Stimulated activated CD4-positive, alpha-beta T cell treated with anti-CD3 and anti-CD28 coated beads, Interleukin-12 subunit alpha, Interleukin-12 subunit beta, amount 100 ng/mL, for 48 hours (primary cell): ENCODE results near the gene SLCO3A1.

Source experiments
- DNase-seq, 3 donors: peaks; one replicate each; pipeline ENCODE4 v3.0.0-alpha.2; 2020; ENCODE audit warnings: low read depth in 2 of 3, low spot score in 1 of 3

The SLCO3A1 gene

DNA sequence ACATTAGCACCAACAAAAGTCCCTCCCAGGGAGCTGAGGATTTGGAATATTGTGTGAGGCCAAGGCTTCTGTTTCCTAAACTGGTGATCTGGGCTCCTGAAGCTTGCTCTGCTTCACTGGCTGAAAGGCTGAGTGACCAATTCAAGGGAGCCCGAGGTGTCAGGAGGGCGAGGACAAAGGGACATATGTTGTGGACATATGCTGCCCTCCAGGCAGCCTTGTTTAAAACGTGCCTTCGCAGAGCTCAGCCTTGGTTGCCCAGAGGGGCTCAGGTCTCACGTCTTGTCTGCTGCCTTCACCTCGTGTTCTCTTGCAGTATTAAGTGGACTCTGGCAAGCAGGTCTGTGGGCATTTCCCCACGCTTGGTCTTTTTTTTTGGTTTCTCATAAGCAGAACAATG is 7.0 kb downstream of the SLCO3A1 start:
- DNase-seq, result no peak

DNA sequence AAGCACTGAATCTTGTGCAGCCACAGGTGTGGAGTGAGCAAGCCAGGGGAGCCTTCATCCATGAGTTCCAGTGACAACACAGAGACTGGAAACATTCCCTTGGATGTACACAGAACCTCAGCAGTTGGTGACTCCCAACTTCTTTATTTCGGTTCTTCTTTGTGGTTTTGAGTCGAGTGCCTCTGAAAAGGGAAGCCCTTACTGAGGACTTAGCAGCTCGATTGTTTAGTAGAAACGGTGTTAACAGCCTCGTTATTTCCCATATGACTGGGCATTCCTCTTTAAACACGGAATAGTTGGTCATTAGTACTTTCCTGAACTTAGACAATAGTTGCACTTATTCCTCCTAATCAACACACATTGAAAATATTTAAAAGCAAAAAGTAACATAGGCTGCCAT is 7.7 kb downstream of the SLCO3A1 start:
- DNase-seq, result no peak

DNA sequence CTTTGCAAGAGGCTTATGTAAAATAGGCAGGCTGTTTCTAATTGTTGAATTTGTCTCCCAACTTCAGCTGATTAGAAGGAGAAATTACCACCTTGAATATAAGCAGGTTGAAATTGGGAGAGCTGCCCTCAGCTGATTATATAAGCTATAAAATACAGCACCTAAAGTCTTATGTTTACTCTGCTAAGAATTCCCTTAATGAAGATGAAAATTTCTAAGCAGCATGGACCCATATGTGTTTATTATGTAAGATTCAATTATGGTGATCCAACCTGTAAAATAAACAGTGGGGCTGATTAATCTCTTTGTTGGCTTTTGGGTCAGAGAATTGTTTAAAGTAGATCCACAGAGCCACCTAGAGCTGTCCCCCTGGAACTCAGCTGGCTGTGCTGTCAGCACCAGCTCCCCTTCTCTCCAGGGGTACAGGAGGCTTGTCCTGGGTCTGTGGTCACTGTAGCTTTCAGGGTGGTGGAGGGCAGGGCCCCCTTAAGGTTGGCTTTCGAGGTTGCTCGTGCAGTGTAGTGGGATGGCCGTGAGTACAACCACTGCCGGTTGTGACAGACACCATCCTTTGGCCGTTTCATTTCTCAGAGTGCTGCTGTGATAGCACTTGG is 9.5 kb downstream of the SLCO3A1 start:
- no peak for DNase-seq

DNA sequence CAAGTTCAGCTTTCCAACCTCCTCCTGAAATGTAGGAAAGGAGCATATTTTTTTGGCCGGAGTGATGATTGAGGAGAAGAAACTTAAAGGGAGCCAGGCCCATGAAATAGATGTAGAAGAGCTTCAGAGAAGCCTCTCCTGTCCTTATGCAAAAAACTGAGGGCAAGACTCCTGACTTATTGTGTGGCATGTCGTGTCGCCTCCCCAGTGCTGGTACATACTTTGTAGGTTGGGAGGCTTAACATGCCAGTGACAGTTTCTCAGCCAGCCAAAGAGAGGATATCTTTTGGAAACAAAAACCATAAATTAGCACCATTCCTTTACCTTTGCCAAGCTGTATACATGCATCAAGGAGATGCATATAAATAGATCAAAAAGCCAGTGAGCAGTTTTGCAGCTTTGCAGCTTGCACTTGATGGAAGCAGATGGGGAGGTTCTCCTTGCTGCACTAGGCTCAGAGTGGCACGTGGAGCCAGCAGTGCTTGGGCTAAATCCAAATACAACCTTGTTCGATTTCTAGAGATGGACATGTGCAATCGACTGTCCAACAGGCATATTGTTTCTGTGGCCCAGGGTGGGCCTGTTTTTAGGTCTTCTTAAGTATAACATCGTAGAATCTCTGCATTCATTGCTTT is 10.2 kb downstream of the SLCO3A1 start:
- DNase-seq, result no peak

DNA sequence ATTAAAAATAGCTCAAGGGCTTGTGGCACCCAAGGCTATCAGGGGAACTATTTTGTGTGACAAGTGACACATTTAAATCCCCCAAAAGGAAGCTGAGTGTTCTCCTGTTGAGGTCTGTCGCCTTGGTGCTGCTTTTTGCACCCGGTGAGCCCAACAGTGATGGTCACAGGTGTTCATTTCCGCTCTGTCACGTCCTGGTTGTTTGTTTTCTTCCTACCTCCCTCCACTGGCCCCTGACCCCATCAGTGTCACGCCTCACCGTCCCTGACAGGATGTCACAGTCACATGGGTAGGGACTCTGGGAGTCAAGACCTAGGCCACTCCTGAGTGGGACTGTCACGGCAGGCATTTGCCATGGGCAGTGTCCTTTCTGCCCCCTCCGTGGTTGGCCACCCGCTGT is 11.2 kb downstream of the SLCO3A1 start:
- no peak for DNase-seq

DNA sequence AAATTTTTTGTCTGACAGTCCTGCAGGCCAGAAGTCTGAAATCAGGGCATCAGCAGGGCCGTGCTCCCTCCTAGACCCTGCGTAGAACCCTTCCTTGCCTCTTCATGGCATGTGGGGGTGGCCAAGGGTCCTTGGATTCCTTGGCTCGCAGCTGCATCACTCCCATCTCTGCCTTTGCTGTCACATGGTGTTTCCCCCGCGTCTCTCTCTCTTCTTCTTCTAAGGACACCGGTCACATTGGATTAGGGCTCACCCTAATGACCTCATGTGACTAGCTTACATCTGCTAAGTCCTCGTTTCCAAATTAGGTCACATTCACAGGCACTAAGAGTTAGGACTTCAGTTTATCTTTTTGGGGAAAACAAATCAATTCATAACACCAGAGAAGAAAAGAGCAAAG is 12.0 kb downstream of the SLCO3A1 start:
- DNase-seq, result no peak

DNA sequence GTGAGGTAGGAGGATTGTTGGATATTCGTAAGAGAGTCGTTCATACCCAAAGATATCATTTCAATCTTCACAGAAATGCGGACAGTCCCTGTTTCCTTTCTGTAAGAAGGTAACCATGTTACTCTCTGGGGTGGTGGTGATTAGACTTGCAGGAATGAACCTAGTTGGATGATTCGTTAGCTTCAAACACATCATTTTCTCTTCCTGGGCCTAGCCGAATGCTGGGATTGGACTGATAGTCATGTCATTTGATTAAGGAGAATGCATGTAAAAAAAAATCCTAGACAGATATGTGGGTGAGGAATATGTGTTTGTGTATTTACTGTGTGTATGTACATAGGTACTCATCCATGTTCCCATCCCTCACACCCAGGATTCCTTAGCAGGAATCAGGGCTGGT is 12.4 kb downstream of the SLCO3A1 start:
- no peak for DNase-seq

DNA sequence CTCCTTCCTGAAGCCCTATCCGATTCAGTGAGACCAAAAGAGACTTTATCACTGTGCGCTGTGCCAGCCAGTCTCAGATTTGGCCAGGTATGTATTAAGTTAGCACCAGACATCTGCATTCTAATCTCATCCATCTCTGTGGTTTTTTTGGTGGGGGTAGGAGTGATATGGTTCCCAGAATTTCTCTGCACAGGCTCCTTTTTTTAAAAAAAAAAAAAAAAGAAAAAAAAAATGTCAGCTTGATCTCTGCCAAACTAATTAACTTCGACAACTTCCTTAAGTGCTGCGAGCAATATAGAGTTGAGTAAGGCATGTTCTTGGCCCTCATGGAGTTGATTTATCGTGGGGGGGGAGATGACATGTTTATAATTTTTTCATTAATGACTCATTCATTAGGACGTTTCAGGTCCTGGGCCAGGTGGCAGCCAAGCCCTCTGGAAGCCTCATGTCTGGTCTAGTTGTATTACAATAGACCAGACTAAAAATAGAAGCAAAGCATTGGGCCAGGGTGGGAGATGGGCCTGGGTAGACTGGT is 12.9 kb downstream of the SLCO3A1 start:
- no peak for DNase-seq

DNA sequence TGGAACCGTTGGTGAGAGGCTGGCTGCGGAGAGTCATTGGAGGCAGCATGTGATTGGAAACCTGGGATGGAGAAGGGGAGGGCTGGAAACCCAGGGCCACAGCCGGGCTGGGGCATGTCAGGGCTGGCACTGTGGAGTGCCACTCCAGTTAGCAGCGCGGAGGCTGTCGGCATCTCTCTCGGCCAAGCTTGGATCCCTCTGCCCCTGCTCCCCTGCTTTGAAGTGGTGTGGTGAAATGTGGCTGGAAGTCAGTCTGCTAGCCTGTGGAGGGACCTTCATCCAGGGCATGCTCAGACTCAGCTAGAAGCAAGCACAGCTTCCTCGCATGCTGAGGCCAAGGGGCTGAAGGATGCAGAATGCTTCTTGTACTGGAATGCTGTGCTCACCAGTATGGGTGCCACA is 13.5 kb downstream of the SLCO3A1 start:
- DNase-seq, result no peak

DNA sequence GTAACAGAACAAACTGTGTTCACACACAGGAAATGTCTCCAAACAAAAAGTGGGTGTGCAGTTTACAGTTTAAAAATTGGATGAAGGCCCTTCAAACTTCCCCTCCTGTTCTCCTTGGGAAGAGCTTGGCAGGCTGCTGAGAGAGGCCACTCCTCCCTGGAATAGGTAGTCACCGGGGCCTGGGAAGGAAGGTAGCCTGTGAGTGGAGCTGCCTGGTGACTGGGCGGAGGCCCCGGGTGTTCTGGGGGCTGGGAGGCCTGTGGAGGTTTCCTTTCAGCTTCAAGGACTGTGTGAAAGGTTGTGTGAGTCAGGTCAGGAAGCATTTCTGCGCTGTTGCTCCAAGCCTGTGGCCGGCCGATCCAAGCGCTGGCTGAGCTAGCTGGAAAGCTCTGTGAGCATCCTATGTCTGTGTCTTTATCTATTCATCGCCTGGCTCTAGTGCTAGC is 14.1 kb downstream of the SLCO3A1 start:
- DNase-seq, result no peak

DNA sequence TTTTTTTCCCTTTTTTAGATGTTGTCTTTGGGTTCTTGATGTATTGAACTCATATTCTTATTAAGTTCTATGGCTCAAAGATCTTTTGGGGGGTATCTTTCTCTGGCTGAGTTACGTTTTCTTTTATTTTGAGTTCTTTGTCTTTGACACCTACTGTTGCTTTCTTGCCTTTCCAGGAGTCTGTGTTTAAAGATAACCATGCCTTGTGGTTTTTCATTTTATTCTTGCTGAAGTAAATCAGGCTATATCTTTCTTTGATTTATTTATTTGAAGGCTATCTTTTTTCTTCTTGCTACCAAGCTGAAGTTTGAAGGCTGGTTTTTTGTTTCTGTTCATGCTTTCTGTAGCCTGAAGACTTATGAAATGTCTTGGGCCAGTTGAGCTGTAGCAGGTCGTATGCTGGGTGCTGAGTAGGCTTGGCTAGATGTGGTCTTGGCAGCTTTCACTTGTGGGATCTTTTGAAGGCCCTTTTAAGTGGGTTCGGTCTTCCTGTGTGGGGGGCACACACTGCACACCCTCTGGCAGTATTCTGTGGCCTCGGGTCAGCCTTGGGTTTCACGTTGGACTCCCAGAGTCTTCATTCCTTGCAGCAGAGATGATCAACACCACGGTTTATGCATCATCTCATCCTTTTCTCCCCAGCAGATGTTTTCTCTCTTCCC is 17.5 kb downstream of the SLCO3A1 start:
- DNase-seq, result no peak

DNA sequence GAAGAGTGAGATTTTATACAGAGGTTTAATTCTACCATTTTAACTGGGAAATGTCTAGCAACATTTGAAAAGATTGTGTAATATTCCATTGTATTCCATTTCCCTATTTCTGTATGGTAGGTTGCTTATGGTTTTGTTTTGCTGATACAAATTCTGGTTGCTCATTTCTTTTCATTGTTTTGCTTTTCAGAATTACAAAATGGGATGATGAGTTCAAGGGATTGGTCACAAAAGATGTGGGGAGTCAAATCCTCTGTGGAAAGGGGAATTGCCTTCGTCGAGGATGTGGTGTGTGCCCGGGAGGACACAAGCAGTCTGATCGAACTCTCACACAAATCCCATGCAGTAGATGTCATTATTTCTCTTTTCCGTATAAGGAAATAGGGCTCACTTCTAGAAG is 18.3 kb downstream of the SLCO3A1 start:
- DNase-seq, result no peak

DNA sequence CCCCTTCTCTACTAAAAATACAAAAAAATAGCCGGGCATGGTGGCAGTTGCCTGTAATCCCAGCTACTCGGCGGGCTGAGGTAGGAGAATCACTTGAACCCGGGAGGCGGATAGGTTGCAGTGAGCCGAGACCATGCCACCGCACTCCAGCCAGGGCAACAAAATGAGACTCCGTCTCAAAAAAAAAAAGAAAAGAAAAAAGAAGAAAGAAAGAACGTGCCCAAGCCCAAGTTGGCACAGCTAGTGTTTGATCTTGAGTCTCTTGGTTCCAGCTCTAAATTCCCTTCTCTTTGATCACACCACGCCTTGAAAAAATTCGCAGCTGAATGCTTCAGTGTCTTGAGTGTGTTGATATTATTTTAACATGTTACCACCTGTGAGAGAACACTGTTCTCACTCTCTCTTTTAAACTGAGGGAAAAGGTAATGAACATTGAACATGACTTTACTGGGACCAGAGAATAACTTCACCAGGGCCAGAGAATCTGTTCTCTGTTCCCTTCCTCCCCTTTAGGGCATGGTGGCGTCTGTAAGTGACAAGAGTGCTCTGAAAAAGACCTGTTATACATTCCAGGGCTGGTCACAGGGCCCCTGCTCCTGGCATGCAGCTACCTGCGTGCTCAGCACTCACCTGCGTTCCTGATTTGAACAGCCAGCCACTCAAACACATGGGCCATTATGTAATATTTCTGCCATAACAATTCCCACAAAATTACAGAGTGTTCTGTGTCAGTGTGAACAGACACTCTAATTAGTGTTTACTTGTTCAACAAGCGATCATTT is 19.0 kb downstream of the SLCO3A1 start:
- no peak for DNase-seq

DNA sequence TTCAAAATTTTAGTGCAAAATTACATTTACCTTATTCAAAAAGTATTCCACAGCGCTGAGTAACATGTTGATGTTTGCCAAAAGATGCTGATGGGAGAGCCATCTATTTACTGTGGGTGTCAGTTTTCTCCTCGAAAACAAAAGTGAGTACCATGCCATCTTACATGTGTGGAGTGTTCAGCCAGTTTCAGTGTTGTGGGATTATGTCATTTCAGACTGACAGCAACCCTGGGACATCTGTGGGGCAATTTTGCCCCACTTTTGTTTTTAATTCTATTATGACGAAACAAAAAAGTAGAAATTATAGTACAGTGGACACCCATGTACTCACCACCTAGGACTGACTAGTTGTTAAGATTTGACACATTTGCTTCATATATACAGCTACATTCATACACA is 19.6 kb downstream of the SLCO3A1 start:
- no peak for DNase-seq

DNA sequence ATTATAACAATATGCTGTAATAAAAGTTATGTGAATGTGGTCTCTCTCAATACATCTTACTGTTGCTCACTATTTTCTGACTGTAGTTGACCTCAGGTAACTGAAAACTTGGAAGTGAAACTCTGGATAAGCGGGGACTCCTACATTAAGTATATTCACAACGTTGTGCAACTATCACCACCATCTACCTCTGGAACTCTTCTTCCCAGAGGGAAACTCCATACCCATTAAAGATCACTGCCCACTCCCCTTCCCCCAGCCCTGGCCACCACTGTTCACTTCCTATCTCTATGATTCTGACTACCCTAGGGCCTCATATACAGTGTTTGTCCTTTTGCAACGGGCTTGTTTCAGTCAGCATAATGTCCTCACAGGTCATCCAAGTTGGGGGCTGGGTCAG is 20.7 kb downstream of the SLCO3A1 start:
- DNase-seq, result no peak

DNA sequence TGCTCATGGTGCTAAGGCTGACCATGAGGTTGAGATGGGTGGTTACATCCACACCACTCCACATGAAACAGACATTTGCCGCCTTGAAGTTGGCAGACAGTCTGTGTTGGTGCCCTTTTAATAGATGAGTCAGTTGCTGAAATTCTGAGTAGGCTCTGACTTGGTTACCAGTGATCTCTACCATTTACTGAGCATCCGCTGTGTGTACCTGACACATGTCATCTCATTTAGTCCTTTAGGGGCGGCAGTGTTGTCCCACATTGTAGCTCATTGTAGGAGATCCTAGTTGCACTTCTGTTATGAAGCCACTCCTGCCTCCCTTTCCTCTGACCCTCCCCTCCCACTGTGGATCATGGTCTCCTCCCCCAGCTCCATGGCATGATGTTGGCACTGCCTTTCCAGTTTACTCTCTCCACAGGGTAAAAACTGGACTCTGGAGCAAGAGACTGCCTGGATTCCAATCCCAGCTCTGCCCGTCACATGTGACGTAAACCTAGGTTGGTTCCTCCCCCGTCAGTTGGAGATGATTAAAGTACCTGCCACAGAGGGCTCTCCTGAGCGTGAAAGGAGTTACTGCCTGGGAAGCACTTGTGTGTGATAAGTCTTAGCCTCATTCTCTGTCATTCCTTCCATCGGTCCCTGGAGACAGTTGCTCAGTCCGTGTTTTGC is 21.6 kb downstream of the SLCO3A1 start:
- no peak for DNase-seq

DNA sequence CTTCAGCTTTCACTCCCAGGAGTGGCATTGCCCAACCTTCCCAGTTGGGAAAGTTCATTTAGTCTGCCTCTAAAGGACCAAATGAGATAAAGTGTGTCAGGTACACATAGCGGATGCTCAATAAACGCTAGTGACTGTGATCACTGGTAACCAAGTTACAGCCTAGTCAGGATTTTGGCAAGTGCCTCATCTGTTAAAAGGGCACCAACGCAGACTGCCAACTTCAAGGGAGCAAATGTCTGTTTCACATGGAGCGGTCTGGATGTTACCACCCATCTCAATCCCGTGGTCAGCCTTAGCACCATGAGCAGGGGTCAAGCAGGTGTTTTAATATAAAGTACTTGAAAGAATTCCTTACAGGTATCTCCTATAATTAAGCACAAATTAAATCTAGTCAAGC is 22.7 kb downstream of the SLCO3A1 start:
- DNase-seq, result no peak

DNA sequence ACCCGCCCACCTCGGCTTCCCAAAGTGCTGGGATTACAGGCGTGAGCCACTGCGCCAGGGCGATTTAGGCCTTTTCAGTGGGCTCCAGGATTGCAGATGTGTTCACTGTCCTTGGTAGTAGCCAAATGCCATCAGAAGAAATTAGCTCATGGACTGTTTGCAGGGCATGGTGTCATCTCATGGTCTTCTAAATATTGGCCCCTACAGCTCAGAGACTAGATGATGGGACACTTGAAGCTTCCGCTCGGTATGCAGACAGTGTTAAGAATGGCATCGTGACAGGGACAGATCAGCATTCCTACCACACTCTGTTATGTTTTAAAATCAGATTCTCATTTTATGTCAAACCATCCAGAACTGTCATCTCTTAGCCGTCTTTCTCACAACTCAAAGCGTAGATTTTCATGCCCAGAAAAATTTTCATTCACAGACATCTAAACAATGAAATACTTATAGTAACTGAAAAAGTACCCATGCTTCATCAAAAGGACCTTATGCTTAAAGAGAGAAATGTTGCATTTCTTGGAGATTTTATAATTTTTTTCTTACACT is 24.9 kb downstream of the SLCO3A1 start:
- DNase-seq, result no peak

DNA sequence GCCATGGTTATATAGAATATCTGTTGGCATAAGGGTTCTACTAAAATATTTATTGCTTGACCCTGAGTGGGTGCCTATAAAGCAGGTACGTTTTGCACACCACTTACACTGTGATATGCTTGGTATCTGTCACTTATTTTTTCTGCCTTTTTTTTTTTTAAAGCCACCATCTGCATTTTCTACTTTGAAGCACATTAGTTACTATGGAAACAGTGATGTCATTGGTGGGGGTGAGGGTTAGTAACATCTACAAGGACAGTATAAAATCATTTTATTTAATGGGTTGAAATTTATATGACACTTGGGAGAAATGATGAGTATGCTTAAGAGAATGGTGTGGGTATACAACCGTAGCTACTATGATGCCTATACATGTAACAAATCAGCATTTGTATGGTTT is 25.6 kb downstream of the SLCO3A1 start:
- DNase-seq, result no peak

DNA sequence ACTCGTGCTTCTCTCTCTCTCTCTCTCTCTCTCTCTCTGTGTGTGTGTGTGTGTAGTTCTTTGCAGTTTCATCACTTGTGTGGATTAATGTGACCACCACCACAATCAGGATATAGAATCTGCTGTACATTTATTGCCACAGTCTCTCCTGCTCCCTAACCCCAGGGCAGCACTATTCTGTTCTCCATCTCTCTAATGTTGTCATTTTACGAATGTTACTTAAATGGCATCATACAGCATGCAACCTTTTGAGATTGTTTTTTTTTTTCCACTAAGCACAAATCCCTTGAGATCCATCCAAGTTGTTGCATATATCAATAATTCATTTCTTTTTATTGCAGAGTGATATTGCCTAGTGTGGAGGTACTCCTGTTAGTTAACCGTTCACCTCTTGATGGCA is 26.9 kb downstream of the SLCO3A1 start:
- DNase-seq, result no peak
